GM18951 (cell line): ENCODE results near the gene CLDN6.

ENCODE experiments used
- POLR2A ChIP-seq: IDR thresholded peaks from 4 replicates; pipeline ENCODE4 v1.6.1; 2011; ENCODE audit warnings: mild to moderate bottlenecking; ENCODE audit not compliant: insufficient read length, insufficient read depth; ENCODE audit errors: extremely low read depth
- in situ Hi-C: fragments of 300-500 bp; cut with MboI; formaldehyde crosslinking; loops from one replicate; pipeline ENCODE4 v1.12.0; 2022; ENCODE audit warnings: low sequenced_read_pairs, mixed read lengths, inconsistent platforms; ENCODE audit not compliant: unreplicated experiment

The CLDN6 gene

DNA sequence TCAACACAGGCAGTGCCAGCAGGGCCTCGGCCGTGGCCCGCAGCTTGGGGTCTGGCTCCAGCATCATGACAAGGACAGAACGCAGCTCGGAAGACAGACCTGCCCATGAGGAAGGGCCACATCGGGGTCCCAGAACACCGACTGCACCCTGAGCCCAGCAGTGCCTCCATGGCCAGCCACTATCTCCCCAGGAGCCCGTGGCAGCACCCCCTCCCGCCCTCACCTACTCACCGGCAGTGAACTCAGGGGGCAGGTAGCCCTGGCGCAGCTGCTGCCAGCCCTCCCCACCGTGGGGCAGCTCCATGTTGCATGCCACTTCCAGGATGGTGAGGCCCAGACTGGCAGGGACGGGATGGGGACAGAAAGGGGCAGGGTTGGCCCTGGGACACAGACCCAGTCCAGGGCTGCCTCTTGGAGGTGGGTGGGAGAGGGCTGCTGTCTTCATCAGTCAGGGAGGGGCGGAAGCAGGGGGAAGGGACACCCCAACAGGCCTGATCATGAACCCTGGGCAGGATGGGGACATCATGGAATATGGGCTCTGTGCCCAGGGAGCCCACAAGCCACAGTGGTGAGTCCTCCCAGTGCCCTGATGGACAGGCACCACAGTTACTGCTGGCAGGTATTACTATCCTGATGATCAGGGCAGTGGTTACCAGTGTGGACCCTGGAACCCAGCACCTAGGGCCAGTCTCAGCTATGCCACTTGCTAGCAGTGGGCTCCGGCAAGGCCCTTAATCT is 43.5 kb downstream of the CLDN6 start:
- in situ Hi-C loops: no loop called here
- no peak for TF ChIP-seq POLR2A

DNA sequence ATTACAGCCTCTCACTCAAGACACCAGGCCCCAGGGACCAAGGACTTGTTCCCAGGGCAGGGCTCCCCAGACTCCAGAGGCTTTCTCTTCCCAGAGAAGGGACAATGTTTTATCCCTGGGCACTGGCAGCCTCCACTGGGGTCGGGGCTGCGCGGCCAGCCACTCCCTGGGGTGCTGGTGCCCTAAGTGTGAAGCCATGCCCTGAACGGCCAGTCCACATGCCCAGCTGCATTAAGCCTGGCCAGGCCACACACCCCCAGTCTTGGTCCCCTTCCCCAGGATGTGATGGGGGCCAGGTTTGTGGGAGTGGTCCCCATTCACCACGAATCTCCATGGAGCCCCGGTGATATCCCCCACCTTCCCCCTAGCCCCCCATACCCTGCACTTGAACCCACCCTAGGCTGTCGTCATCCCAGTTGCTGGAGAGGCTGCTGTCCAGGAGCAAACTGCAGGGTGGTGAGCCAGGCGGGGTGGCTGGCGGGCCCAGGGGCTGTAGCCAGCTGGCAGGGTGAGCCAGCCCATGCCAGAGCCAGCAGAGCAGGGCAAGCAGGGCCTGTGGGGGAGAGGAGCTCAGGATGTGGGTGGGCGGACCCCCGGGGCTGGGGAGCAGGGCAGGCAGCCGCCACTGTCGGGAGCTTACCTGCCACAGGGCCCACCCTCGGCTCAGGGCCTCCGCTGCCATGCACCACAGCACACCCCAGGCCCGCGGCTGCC is 44.2 kb downstream of the CLDN6 start:
- in situ Hi-C loops: no loop called here
- TF ChIP-seq POLR2A: peak; percentile 7

DNA sequence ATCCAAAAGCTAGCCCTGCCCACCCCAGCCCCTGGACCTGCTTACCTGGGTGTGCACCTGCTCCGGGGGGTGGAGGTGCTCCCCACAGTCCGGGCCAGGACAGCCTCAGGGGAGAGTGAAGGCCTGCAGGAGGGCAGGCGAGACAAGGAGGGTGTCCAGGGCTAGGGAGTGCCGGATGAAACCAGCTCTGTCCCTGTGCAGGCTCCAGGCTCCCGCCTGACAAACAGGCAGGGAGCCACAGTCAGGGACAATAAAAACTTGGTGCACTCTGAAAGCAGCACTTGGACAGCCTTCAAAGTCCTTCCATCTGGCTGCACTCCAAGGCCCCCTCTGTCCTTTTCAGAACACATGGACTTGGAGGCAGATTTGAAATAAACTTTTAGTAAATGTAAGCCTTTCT is 44.9 kb downstream of the CLDN6 start:
- in situ Hi-C loops: no loop called here
- no peak for TF ChIP-seq POLR2A

DNA sequence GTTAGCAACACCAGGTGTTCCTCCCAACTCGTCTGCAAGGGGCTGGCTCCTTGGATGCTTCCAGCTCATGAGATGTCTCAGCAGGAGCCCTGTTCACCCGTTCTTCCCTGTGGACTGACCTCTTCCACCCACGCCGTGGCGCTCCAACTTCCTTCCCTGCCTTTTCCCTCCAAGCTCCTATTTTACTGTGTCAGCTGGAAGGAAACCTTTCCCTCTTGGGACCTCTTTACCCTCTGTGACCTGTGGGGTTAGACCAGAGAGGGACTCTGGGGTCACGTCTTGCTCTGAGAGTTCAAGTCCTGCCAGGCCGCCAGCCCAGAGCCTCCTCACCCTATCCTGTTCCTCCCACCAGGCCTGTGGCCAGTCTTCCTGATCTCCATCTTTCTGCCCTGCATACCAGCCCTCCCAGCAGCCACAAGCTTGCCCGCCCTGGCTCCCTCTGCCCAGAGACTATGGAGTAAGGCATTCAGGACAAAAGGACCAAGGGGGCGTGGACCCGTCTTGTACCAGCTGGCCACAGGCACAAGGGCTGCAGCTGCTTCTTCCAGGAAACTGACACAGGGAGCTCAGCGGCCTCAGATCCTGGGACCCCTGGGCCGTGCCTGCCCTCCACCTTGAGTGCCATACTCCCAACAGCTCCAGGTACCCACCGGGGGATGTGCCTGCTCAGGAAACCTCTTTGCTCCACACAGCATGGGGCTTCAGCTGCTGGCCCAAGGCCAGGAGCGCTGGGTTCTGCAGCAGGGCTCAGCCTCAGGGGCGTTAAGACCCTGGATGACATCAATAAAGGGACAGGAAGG is 45.8 kb downstream of the CLDN6 start:
- no peak for TF ChIP-seq POLR2A
- in situ Hi-C loops: no loop called here

DNA sequence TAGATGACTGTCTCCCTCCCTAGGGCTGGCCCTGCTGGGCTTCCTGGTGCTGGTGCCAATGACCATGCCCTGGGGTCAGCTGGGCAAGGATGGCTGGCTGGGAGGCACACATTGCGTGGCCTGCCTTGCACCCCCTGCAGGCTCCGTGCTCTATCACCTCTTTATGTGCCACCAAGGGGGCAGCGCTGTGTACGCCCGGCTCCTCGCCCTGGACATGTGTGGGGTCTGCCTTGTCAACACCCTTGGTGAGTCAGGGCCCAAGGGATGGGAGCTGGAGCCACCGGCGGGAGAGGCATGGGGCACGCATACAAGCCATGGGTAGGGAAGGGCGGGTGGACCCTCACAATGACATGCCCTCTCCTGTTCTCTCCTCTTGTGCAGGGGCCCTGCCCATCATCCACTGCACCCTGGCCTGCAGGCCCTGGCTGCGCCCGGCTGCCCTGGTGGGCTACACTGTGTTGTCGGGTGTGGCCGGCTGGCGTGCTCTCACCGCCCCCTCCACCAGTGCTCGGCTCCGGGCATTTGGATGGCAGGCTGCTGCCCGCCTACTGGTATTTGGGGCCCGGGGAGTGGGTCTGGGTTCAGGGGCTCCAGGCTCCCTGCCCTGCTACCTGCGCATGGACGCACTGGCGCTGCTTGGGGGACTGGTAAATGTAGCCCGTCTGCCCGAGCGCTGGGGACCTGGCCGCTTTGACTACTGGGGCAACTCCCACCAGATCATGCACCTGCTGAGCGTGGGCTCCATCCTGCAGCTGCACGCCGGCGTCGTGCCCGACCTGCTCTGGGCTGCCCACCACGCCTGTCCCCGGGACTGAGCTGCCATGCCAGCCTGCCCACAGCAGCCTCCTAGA is 46.6 kb downstream of the CLDN6 start:
- in situ Hi-C loops: no loop called here
- peak; percentile 32 for TF ChIP-seq POLR2A

DNA sequence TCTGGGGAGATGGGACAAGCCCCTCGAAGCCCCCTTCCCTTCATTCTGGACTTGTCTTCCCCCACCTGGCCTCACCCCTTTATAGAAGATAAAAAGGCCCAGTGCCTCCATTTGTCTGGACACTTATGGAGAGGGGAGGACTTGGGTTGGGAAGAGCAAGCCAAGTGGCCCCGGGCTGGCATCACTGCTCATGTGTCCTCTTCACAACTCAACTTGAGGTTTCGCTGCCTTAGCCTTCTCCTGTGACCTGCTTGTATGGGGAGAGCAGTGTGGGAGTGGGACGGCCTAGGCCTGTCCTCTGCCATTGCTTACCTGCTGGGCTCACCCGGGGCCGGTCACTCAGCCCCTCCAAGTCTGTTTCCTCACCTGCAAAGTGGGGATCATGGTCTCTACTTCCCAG is 47.4 kb downstream of the CLDN6 start:
- in situ Hi-C loops: no loop called here
- no peak for TF ChIP-seq POLR2A

DNA sequence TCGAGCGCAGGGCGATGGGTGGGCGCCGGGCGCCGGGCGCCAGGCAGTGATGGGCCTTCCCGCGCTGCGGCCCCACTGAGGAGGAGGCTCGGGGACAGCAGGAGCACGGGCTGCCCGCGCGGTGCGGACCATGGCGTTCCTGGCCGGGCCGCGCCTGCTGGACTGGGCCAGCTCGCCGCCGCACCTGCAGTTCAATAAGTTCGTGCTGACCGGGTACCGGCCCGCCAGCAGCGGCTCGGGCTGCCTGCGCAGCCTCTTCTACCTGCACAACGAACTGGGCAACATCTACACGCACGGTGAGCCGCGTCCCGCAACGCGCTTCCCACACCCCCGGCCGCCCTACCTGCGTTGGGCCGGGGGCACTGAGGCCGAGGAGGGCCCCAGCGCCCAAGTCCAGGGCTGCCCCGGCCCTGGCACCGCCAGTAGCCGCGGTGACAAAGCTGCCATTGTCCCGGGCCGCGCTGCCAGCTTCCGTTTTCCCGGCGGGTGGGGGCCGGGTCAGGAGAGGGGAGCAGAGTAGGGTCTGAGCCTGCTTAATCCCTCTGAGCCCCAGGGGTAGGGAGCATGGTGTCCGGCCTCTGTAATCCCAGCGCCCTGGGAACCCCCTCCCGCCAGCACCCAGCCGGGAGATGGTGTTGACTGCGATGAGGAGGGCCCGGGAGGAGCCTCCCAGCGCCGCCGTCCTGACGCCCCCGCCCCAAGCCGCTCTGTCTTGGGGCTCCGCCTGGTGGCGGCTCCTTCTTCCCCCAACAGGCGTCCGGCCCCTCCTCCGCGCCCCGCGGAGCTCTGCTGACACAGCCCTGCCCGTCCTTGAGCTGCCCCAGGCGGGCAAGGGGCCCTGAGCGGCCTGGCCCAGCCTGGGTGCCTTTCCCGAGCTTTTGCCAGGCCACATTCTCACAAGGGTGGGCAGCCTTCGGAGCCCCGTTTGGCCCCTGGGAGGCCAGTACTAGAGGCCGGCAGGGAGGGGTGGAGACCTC is 48.1 kb downstream of the CLDN6 start:
- in situ Hi-C loops: no loop called here
- peak; percentile 42 for TF ChIP-seq POLR2A

DNA sequence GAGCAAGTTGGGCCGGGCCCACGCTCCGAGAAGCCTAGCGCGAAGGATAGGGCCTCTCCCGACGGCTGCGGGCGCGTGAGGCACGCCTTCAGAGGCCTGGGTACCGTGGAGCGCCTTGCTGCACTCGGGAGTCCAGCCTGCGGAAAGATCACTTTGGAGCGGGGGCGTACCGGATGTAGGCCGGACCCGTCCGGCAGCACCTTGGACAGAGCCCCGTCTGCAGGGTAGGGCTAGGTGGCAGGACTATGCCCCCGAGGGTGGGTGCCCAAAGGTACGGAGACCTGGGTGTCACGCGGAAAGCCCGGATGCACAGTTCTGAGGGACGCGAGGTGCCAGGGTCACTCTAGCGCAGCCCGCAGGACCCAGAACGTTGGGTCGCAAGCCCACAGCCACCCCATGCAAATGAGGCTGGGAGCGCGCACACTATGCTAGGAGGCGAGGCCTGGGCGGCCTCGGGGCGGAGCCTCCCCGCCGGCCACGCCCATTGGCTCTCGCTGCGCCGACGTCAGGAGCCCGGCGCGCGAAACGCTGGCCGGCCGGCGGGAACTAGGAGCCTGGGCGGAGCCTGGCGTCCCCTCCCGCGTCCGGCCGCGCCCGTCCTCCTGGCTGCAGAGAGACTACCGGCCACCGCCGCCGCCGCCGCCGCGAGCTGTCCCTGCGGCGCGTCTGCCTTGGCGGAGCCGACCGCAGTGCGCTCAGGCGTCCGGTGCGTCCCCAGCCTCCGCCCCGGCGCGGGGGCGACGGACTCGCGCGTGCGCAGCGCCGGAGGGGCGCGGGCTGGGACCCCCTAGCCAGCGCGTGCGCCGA is 49.0 kb downstream of the CLDN6 start, which contains the start of gene PAQR4:
PAQR4 (plus strand) TSS at position 611 of the 807 bp plus-strand sequence. CDS start 327 bp downstream, outside the sequence.
- in situ Hi-C loops: no loop called here
- peak; percentile 62 for TF ChIP-seq POLR2A

DNA sequence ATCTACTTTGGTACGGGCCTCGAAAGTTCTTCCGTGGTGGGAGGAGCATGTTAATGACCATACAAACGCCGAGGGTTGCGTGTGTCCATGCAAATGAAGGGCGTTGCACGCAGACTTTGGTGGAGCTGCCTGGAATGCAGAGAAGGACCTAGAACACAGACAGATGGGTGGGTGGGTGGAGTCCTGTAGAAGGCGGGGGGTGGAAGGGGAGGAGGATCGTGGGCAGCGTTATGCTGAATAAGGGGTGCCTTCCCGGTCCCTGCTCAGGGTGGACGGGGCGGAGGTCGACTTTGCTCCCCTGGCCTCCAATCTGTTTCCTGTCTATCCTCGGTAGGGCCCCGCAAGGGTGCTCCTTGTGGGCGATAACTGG is 49.6 kb downstream of the CLDN6 start:
- in situ Hi-C loops: no loop called here
- no peak for TF ChIP-seq POLR2A

DNA sequence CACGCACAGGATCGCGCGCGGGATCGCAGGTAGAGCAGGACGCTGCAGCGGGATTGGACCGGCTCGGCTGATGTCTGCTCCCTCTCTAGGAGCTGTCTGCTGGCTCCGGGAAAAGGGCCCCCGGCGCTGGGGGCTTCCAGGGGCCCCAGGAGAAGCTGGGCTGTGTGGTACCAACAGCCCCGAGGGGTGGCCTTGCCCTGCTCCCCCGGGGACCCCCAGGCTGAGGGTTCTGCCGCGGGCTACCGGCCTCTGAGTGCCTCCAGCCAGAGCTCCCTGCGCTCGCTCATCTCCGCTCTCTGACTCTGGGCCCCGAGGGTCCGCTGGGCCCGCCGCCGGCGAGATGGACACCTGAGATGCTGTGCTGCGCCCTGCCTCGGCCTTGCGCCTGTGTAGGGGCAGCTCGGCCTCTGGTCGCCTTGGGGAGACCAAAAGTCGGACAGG is 50.2 kb downstream of the CLDN6 start:
- in situ Hi-C loops: no loop called here

DNA sequence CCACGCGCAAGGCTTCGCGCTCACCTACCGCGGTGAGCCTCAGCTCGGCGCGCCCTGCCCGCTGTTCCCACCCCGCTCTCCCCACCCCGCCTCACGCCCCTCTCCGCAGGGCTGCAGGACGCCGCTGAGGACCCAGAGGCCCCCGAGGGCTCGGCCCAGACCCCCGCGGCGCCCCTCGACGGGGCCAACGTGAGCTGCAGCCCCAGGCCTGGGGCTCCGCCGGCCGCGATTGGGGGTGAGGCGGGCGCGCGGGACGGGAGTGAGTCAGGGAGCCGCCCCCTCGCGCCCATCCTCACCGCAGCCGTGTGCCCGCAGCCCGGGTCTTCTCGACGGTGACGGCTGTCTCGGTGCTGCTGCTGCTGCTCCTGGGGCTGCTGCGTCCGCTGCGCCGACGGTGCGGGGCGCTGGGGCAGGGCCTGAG is 50.8 kb downstream of the CLDN6 start:
- no peak for TF ChIP-seq POLR2A
- in situ Hi-C loops: no loop called here

More for the DNA sequence above, 50.2 kb downstream of the CLDN6 start:
- TF ChIP-seq POLR2A: no peak
